ENCODE results near the gene OSM. TPM values are rescaled to one million over a fixed set of nuclear protein-coding genes. Genes with fewer than 3 reads are reported as not detected.

OSM gene
- total and polyA plus RNA-seq, 2 donors (not counting 3 experiments of a cell fraction or from before 2014, with no cell fraction given), result not detected

DNA sequence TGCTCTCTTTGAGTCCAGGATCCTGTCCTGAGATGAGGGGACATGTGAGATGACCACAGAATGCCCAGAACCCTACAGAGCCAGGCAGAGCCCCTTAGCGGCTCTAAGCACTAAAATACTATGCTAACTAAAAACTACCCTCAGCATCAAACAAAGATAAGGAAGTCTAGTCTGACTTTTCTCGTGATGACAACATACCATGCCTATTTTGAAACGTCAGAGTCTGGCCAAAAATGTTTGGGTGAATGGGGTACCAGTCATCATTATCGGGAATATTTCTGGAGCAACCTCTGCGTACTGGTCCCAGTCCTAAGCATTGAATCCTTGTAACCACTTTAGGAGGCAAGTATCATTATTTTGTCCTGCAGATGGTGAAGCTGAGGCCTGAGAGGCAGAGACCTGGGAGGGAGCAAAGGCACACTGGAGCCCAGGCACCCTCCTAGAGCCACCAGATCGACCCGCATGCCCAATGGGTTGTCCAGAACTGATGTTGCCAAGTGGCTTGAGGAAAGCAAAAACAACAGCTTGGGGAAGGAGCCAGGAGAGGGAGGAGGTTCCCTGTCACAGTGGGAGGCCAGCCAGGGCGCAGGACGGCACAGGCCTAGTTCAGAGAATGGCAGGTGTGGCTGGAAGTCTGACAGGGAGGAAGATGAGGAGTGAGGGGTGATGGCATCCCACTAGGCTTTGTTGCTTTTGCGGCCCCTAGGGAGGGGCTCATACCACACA, 7.2 kb upstream of the OSM start:
- DNase-seq (ENCODE audit: low read depth, low spot score), result no peak
- intact Hi-C loops (cut with micrococcal nuclease) (no loop called here), dilution Hi-C loops (cut with MboI; ENCODE audit: extremely low pct_ligation_motif_present, low sequenced_read_pairs) (no loop called here)
- Histone ChIP-seq H3K9me3 (replicated peaks; ENCODE audit: control insufficient read depth, insufficient read depth, low read length) (no peaks in the 10 kb centered on the region), H3K4me3 (replicated peaks in 1 of 3; ENCODE audit: insufficient read depth in 1 of 3, low read depth in 1 of 3, low read length in 3 of 3) (no peak overlapping the region), H3K4me1 (ENCODE audit: control insufficient read depth, extremely low read depth, insufficient read depth, low read length) (peaks cover 16% of the 10 kb centered on the region), H2AFZ (ENCODE audit: low read depth, low read length) (no peak overlapping the region), H3K9ac (replicated peaks; ENCODE audit: extremely low read depth, insufficient read depth, low read length) (no peak overlapping the region), H3K27me3 (ENCODE audit: control insufficient read depth in 2 of 2, insufficient read depth in 2 of 2, low read length in 2 of 2) (no peaks in the 10 kb centered on the region), H3K27ac (ENCODE audit: insufficient read depth, low read depth, low read length) (no peak overlapping the region), H3K4me2 (ENCODE audit: insufficient read depth, low read length) (no peak overlapping the region), H3K79me2 (ENCODE audit: control insufficient read depth, insufficient read depth, low read length) (no peaks in the 10 kb centered on the region), H3K9me1 (replicated peaks; ENCODE audit: control insufficient read depth, extremely low read depth, insufficient read depth, low read length) (no peaks in the 10 kb centered on the region), H4K20me1 (replicated peaks; ENCODE audit: control insufficient read depth, extremely low read depth, insufficient read depth, low read length) (no peaks in the 10 kb centered on the region), H3K36me3 (ENCODE audit: control insufficient read depth in 2 of 2, extremely low read depth in 1 of 2, insufficient read depth in 2 of 2, low read length in 2 of 2) (no peaks in the 10 kb centered on the region)
- FAIRE-seq, result peak; percentile 12
- no TSS peak for BruUV-seq (replicated peaks)
- TF ChIP-seq POLR2AphosphoS5 (IDR thresholded peaks at IDR 0.05; ENCODE audit: insufficient read depth, low read depth, low read length), result no peak
- no peak for TF ChIP-seq GATA2 (IDR thresholded peaks at IDR 0.05; ENCODE audit: insufficient read depth, insufficient read length, low read depth, low read length)
- no peak for TF ChIP-seq MAX (IDR thresholded peaks at IDR 0.05; ENCODE audit: insufficient read depth, insufficient read length)
- no peak for TF ChIP-seq EZH2 (IDR thresholded peaks at IDR 0.05; ENCODE audit: borderline replicate concordance, low read depth, low read length, severe bottlenecking)
- TF ChIP-seq CTCF (IDR thresholded peaks at IDR 0.05; ENCODE audit: extremely low read depth in 1 of 2, insufficient read depth in 1 of 2, low read depth in 1 of 2, low read length in 2 of 2), result no peak
- POLR2A ChIA-PET, result no interaction called here
- CTCF ChIA-PET, result no interaction called here

Measured in endothelial cell of umbilical vein (primary cell).